Sigmoid colon (tissue), 7 donors: Measurements from ENCODE around the gene COL4A3. TPM values are rescaled to one million over a fixed set of nuclear protein-coding genes. Genes with fewer than 3 reads are reported as not detected.

Source experiments
- DNase-seq: peaks from one replicate; pipeline ENCODE4 v3.0.0-alpha.2; 2019
- H3K27ac ChIP-seq, 4 donors: fragments of 200-600 bp; sonication (generic); one replicate each; pipeline ENCODE4 v1.5.1; 2016 to 2019; ENCODE audit warnings: mild to moderate bottlenecking in 1 of 4
- H3K27me3 ChIP-seq, 3 donors: fragments of 200-600 bp; sonication (generic); one replicate each; pipeline ENCODE4 v1.5.1; 2019; ENCODE audit warnings: mild to moderate bottlenecking in 1 of 3
- H3K36me3 ChIP-seq, 4 donors: fragments of 200-600 bp; sonication (generic); one replicate each; pipeline ENCODE4 v1.5.1; 2016 to 2019
- H3K4me1 ChIP-seq, 4 donors: fragments of 200-600 bp; sonication (generic); one replicate each; pipeline ENCODE4 v1.5.1; 2017 to 2019
- H3K4me3 ChIP-seq, 4 donors: fragments of 200-600 bp; sonication (generic); one replicate each; pipeline ENCODE4 v1.5.1; 2017 to 2019; ENCODE audit warnings: mild to moderate bottlenecking in 2 of 4, moderate library complexity in 1 of 4
- H3K9me3 ChIP-seq, 4 donors: fragments of 200-600 bp in 3 of 4; sonication (generic) in 3 of 4; one replicate each; pipeline versions ENCODE4 v1.5.1 to v1.6.1; 2013 to 2019
- CTCF ChIP-seq, 4 experiments: fragments of 450-650 bp in 3 of 4; fragments of 200-600 bp in 1 of 4; IDR thresholded peaks; one replicate each; pipeline ENCODE4 v1.5.1; 2016 to 2019; ENCODE audit warnings: antibody characterized with exemption in 4 of 4, mild to moderate bottlenecking in 3 of 4, moderate library complexity in 2 of 4
- EP300 ChIP-seq, 4 donors: sonication (generic); formaldehyde crosslinking; IDR thresholded peaks; one replicate each; pipeline ENCODE4 v1.6.1; 2017; ENCODE audit warnings: antibody characterized with exemption in 4 of 4
- POLR2A ChIP-seq, 2 donors: fragments of 450-650 bp; IDR thresholded peaks; one replicate each; pipeline ENCODE4 v1.6.1; 2016; ENCODE audit warnings: antibody characterized with exemption in 2 of 2, mild to moderate bottlenecking in 2 of 2, moderate library complexity in 2 of 2
- POLR2AphosphoS5 ChIP-seq, 4 donors: sonication (generic); formaldehyde crosslinking; IDR thresholded peaks; one replicate each; pipeline ENCODE4 v1.6.1; 2017; ENCODE audit warnings: antibody characterized with exemption in 4 of 4
- WGBS, 2 donors: extraction: QIAGEN DNeasy Blood & Tissue Kit; methylation state at CpG; one replicate each; pipeline ENCODE4 v1.1.7; 2013; 5-methylcytosine and 5-hydroxymethylcytosine counted together
- intact Hi-C: fragments of 100-400 bp; cut with DNase I; formaldehyde crosslinking; loops from one replicate; pipeline ENCODE4 v1.15.1; 2023
- polyA plus RNA-seq, 3 donors: library from polyadenylated mRNA; stranded (reverse); fragments of 200-250 nt; gene quantifications; one replicate each; pipeline ENCODE4 v1.2.3, GENCODE V29; 2013
- total RNA-seq, 4 donors: library from RNA; depleted of rRNA; stranded (reverse); fragments of >200 nt; gene quantifications; one replicate each; pipeline ENCODE4 v1.1.0, GENCODE V29; 2016
- donor health status: healthy with polysubstance abuse.
- donor health status: Bipolar disorder and iron deficiency.
- donor health status: healthy.

Gene COL4A3
- total and polyA plus RNA-seq, 7 donors, result under 0.01 to 1.6 (median 0.93) TPM; not detected in 1

GRCh38 chr2:227252831-227253230 is 88.4 kb downstream of the COL4A3 start:
- Histone ChIP-seq H3K27ac (no peak overlapping the region), H3K4me1 (no peaks in the 10 kb centered on the region), H3K4me3 (no peak overlapping the region), H3K36me3 (no peaks in the 10 kb centered on the region), H3K9me3 (no peaks in the 10 kb centered on the region), H3K27me3 (no peaks in the 10 kb centered on the region)
- DNase-seq, result no peak
- intact Hi-C loops, result no loop called here
- TF ChIP-seq EP300 (IDR thresholded peaks at IDR 0.05), result no peak
- no peak for TF ChIP-seq CTCF (IDR thresholded peaks at IDR 0.05)
- TF ChIP-seq POLR2AphosphoS5 (IDR thresholded peaks at IDR 0.05), result no peak
- TF ChIP-seq POLR2A (IDR thresholded peaks at IDR 0.05), result no peak
- 86 to 88% methylated on average over 2 of the region's 2 CpGs for WGBS, 2 donors

GRCh38 chr2:227256605-227257004 is 92.2 kb downstream of the COL4A3 start:
- Histone ChIP-seq H3K36me3 (no peaks in the 10 kb centered on the region), H3K9me3 (no peaks in the 10 kb centered on the region), H3K4me1 (no peaks in the 10 kb centered on the region), H3K4me3 (no peak overlapping the region), H3K27me3 (no peaks in the 10 kb centered on the region), H3K27ac (no peak overlapping the region)
- TF ChIP-seq POLR2AphosphoS5 (IDR thresholded peaks at IDR 0.05), result no peak
- intact Hi-C loops, result no loop called here
- no peak for DNase-seq

GRCh38 chr2:227257820-227258219 is 93.4 kb downstream of the COL4A3 start:
- no peak overlapping the region for H3K4me3 ChIP-seq
- no peaks in the 10 kb centered on the region for H3K27me3 ChIP-seq
- intact Hi-C loops, result no loop called here
- DNase-seq, result no peak
- H3K36me3 ChIP-seq, result no peaks in the 10 kb centered on the region
- 92 to 97% methylated on average over 5 of the region's 5 CpGs for WGBS, 2 donors
- TF ChIP-seq CTCF (IDR thresholded peaks at IDR 0.05), result no peak
- no peak for TF ChIP-seq POLR2A (IDR thresholded peaks at IDR 0.05)
- no peak for TF ChIP-seq EP300 (IDR thresholded peaks at IDR 0.05)
- TF ChIP-seq POLR2AphosphoS5 (IDR thresholded peaks at IDR 0.05), result no peak
- no peaks in the 10 kb centered on the region for H3K9me3 ChIP-seq
- H3K27ac ChIP-seq, result no peak overlapping the region
- no peaks in the 10 kb centered on the region for H3K4me1 ChIP-seq

- no peak for DNase-seq
- Histone ChIP-seq H3K27ac (no peak overlapping the region), H3K4me3 (no peak overlapping the region), H3K36me3 (no peaks in the 10 kb centered on the region), H3K9me3 (no peaks in the 10 kb centered on the region), H3K27me3 (no peaks in the 10 kb centered on the region), H3K4me1 (no peaks in the 10 kb centered on the region)
- 93 to 95% methylated on average over 5 of the region's 5 CpGs for WGBS, 2 donors
- no peak for TF ChIP-seq EP300 (IDR thresholded peaks at IDR 0.05)
- TF ChIP-seq POLR2A (IDR thresholded peaks at IDR 0.05), result no peak
- TF ChIP-seq POLR2AphosphoS5 (IDR thresholded peaks at IDR 0.05), result no peak
- TF ChIP-seq CTCF (IDR thresholded peaks at IDR 0.05), result no peak
- intact Hi-C loops, result no loop called here
Measured at GRCh38 chr2:227260041-227260440, 95.6 kb downstream of the COL4A3 start.

GRCh38 chr2:227267410-227268115 is 103.1 kb downstream of the COL4A3 start:
- Histone ChIP-seq H3K4me1 (no peaks in the 10 kb centered on the region), H3K36me3 (no peaks in the 10 kb centered on the region), H3K4me3 (no peak overlapping the region), H3K27me3 (no peaks in the 10 kb centered on the region), H3K27ac (no peak overlapping the region), H3K9me3 (no peaks in the 10 kb centered on the region)
- DNase-seq, result no peak
- 82% methylated on average over 10 of the region's 10 CpGs for WGBS, 2 donors
- intact Hi-C loops, result no loop called here
- no peak for TF ChIP-seq POLR2A (IDR thresholded peaks at IDR 0.05)
- TF ChIP-seq CTCF (IDR thresholded peaks at IDR 0.05), result no peak
- TF ChIP-seq EP300 (IDR thresholded peaks at IDR 0.05), result no peak
- TF ChIP-seq POLR2AphosphoS5 (IDR thresholded peaks at IDR 0.05), result no peak
